HG03060 (cell line): ENCODE measurements around the gene RASGEF1B.

Source experiments
- ATAC-seq: cut with Tn5 transposase; IDR thresholded peaks from one replicate; pipeline ENCODE4 v1.9.1; 2021; ENCODE audit warnings: low read depth, moderate number of reproducible peaks; ENCODE audit not compliant: unreplicated experiment

The RASGEF1B gene

GRCh38 chr4:81471588-81472280 lies at the start of gene RASGEF1B:
TSS of gene RASGEF1B (minus strand) at chr4:81471907. CDS start at chr4:81459508, 12,399 bp downstream.
- peak; percentile 78 for ATAC-seq

- no peak for ATAC-seq
Observed at GRCh38 chr4:81519856-81520255, 48.1 kb upstream of the RASGEF1B start.

GRCh38 chr4:81519427-81519773 lies 47.7 kb upstream of the RASGEF1B start:
- ATAC-seq = no peak

- no peak for ATAC-seq
Observed at GRCh38 chr4:81518762-81519426, 47.2 kb upstream of the RASGEF1B start.

- ATAC-seq = no peak
Observed at GRCh38 chr4:81516241-81516640, 44.5 kb upstream of the RASGEF1B start.

GRCh38 chr4:81512757-81513501 lies 41.2 kb upstream of the RASGEF1B start:
- ATAC-seq = no peak

GRCh38 chr4:81512001-81512756 lies 40.5 kb upstream of the RASGEF1B start:
- no peak for ATAC-seq

- ATAC-seq = no peak
Observed at GRCh38 chr4:81510643-81511178, 39.0 kb upstream of the RASGEF1B start.

- no peak for ATAC-seq
Observed at GRCh38 chr4:81509822-81510221, 38.1 kb upstream of the RASGEF1B start.

- no peak for ATAC-seq
Observed at GRCh38 chr4:81509191-81509590, 37.5 kb upstream of the RASGEF1B start.

GRCh38 chr4:81508411-81509185 lies 36.9 kb upstream of the RASGEF1B start:
- ATAC-seq = no peak

GRCh38 chr4:81507530-81507929 lies 35.8 kb upstream of the RASGEF1B start:
- ATAC-seq = no peak

- no peak for ATAC-seq
Observed at GRCh38 chr4:81506731-81507130, 35.0 kb upstream of the RASGEF1B start.

GRCh38 chr4:81505726-81506125 lies 34.0 kb upstream of the RASGEF1B start:
- no peak for ATAC-seq

- ATAC-seq = no peak
Observed at GRCh38 chr4:81505004-81505598, 33.4 kb upstream of the RASGEF1B start.

- ATAC-seq = no peak
Observed at GRCh38 chr4:81504112-81505003, 32.7 kb upstream of the RASGEF1B start.

GRCh38 chr4:81503586-81503985 lies 31.9 kb upstream of the RASGEF1B start:
- no peak for ATAC-seq

GRCh38 chr4:81502564-81502963 lies 30.9 kb upstream of the RASGEF1B start:
- ATAC-seq = no peak
